ENCODE data around the gene GPR26. TPM values are rescaled to one million over a fixed set of nuclear protein-coding genes. Genes with fewer than 3 reads are reported as not detected.

GPR26 gene
- total and polyA plus RNA-seq, 2 donors = 0.02 to 0.09 TPM

DNA sequence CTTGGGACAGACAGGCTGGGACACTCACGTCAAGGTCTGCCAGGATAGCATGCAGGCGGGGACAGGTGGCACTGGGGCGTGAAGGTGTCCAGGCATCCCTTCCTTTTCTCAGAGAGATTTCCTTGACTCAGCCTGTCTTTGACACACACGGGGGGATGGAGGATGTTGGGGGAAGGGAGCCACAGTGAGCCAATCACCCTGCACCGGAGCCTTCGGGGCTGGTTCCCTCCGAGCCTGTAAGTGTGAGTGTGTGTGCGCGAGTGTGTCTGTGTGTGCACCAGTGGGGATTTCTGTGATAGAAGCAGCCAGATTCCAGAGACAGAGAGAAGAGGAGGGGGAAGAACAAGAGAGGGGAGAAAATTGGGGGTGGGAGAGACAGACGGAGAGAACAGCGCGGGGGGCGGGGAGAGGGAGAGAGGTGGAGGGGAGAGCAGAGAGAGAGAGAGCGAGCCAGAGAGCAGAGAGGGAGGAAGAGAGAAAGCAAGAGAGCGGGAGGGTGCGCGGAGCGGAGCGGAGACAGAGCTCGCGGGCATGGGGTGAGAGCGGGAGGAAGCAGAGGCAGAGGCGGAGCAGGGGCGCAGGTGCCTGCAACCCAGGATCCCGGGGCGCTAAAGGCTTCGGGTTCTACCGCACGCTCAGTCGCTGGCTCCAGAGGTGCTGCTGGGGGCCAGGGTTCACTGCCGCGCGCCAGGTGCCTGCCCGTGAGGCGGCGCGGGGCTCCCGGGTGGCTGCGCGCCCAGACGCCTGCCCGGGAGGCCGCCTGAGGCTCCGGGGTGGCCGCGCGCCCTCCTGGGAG is 466 bp upstream of the GPR26 start:
- peaks cover 19 to 35% of the 10 kb centered on the region in 2 donors for H3K27me3 ChIP-seq (ENCODE audit: control insufficient read depth in 2 of 2, insufficient read depth in 1 of 2, low read length in 1 of 2)
- H3K27ac ChIP-seq (ENCODE audit: low read depth in 1 of 2, low read length in 1 of 2) = no peak overlapping the region
- no peak for DNase-seq (ENCODE audit: low read depth in 6 of 9, low spot score in 9 of 9)
- WGBS = 17% methylated on average over 47 of the region's 47 CpGs
- peaks cover 0 to 4% of the 10 kb centered on the region in 2 donors for H3K4me1 ChIP-seq (ENCODE audit: control insufficient read depth in 2 of 2, insufficient read depth in 2 of 2, low read length in 2 of 2)
- H3K36me3 ChIP-seq (ENCODE audit: control insufficient read depth in 2 of 2, insufficient read depth in 2 of 2, low read length in 1 of 2) = no peaks in the 10 kb centered on the region
- H3K4me3 ChIP-seq (ENCODE audit: low read length in 2 of 2) = no peak overlapping the region
- no peaks in the 10 kb centered on the region for H3K9me3 ChIP-seq (ENCODE audit: control insufficient read depth in 2 of 2, insufficient read depth in 1 of 2, low read length in 1 of 2)

- H3K27me3 ChIP-seq (ENCODE audit: control insufficient read depth in 2 of 2, insufficient read depth in 1 of 2, low read length in 1 of 2) = peaks cover 17 to 31% of the 10 kb centered on the region in 2 donors
- H3K27ac ChIP-seq (ENCODE audit: low read depth in 1 of 2, low read length in 1 of 2) = no peak overlapping the region
- H3K4me3 ChIP-seq (ENCODE audit: low read length in 2 of 2) = no peak overlapping the region
- H3K4me1 ChIP-seq (ENCODE audit: control insufficient read depth in 2 of 2, insufficient read depth in 2 of 2, low read length in 2 of 2) = peaks cover 0 to 17% of the 10 kb centered on the region in 2 donors
- no peaks in the 10 kb centered on the region for H3K36me3 ChIP-seq (ENCODE audit: control insufficient read depth in 2 of 2, insufficient read depth in 2 of 2, low read length in 1 of 2)
- peak in 1 of 9 donors; percentile 15 for DNase-seq (ENCODE audit: low read depth in 6 of 9, low spot score in 9 of 9)
- H3K9me3 ChIP-seq (ENCODE audit: control insufficient read depth in 2 of 2, insufficient read depth in 1 of 2, low read length in 1 of 2) = no peaks in the 10 kb centered on the region
Observed at GRCh38 chr10:123669886-123670285, 3.7 kb downstream of the GPR26 start.

- Histone ChIP-seq H3K27ac (ENCODE audit: low read depth in 1 of 2, low read length in 1 of 2) (no peak overlapping the region), H3K4me1 (ENCODE audit: control insufficient read depth in 2 of 2, insufficient read depth in 2 of 2, low read length in 2 of 2) (peaks cover 0 to 17% of the 10 kb centered on the region in 2 donors), H3K27me3 (ENCODE audit: control insufficient read depth in 2 of 2, insufficient read depth in 1 of 2, low read length in 1 of 2) (peaks cover 0 to under 1% of the 10 kb centered on the region in 2 donors), H3K4me3 (ENCODE audit: low read length in 2 of 2) (no peak overlapping the region), H3K9me3 (ENCODE audit: control insufficient read depth in 2 of 2, insufficient read depth in 1 of 2, low read length in 1 of 2) (no peaks in the 10 kb centered on the region), H3K36me3 (ENCODE audit: control insufficient read depth in 2 of 2, insufficient read depth in 2 of 2, low read length in 1 of 2) (no peaks in the 10 kb centered on the region)
- no peak for DNase-seq (ENCODE audit: low read depth in 6 of 9, low spot score in 9 of 9)
- 82% methylated on average over 1 of the region's 1 CpG for WGBS
Observed at GRCh38 chr10:123673198-123673597, 7.0 kb downstream of the GPR26 start.

- peaks cover 0 to 17% of the 10 kb centered on the region in 2 donors for H3K4me1 ChIP-seq (ENCODE audit: control insufficient read depth in 2 of 2, insufficient read depth in 2 of 2, low read length in 2 of 2)
- H3K27ac ChIP-seq (ENCODE audit: low read depth in 1 of 2, low read length in 1 of 2) = no peak overlapping the region
- no peak for DNase-seq (ENCODE audit: low read depth in 6 of 9, low spot score in 9 of 9)
- no peaks in the 10 kb centered on the region for H3K27me3 ChIP-seq (ENCODE audit: control insufficient read depth in 2 of 2, insufficient read depth in 1 of 2, low read length in 1 of 2)
- H3K4me3 ChIP-seq (ENCODE audit: low read length in 2 of 2) = no peak overlapping the region
- H3K9me3 ChIP-seq (ENCODE audit: control insufficient read depth in 2 of 2, insufficient read depth in 1 of 2, low read length in 1 of 2) = no peaks in the 10 kb centered on the region
- no peaks in the 10 kb centered on the region for H3K36me3 ChIP-seq (ENCODE audit: control insufficient read depth in 2 of 2, insufficient read depth in 2 of 2, low read length in 1 of 2)
- WGBS = 88% methylated on average over 11 of the region's 11 CpGs
Observed at GRCh38 chr10:123674741-123675140, 8.6 kb downstream of the GPR26 start.

- Histone ChIP-seq H3K27ac (ENCODE audit: low read depth in 1 of 2, low read length in 1 of 2) (no peak overlapping the region), H3K9me3 (ENCODE audit: control insufficient read depth in 2 of 2, insufficient read depth in 1 of 2, low read length in 1 of 2) (no peaks in the 10 kb centered on the region), H3K27me3 (ENCODE audit: control insufficient read depth in 2 of 2, insufficient read depth in 1 of 2, low read length in 1 of 2) (no peaks in the 10 kb centered on the region), H3K4me3 (ENCODE audit: low read length in 2 of 2) (no peak overlapping the region), H3K4me1 (ENCODE audit: control insufficient read depth in 2 of 2, insufficient read depth in 2 of 2, low read length in 2 of 2) (peaks cover 0 to 12% of the 10 kb centered on the region in 2 donors), H3K36me3 (ENCODE audit: control insufficient read depth in 2 of 2, insufficient read depth in 2 of 2, low read length in 1 of 2) (no peaks in the 10 kb centered on the region)
- WGBS = 60% methylated on average over 4 of the region's 4 CpGs
- DNase-seq (ENCODE audit: low read depth in 6 of 9, low spot score in 9 of 9) = no peak
Observed at GRCh38 chr10:123675811-123676210, 9.7 kb downstream of the GPR26 start.

DNA sequence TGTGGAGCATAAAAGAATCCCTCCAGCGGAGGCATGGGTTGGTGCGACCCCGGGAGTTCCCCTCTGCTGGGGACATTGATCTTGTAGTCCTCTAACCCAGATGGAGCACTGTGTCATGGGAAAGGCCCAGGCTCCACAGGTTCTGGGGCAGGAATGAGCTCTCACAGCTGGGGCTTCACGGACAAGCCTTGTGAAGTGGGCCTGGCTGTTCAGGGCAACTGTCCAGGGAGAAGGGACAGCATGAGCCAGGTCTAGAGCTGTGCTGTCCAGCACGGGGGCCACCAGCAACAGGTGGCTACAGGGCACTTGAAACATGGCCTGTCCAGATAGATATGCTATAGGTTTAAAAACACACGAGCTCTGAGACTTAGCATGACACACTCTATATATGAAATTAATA is 11.4 kb downstream of the GPR26 start:
- Histone ChIP-seq H3K27ac (ENCODE audit: low read depth in 1 of 2, low read length in 1 of 2) (no peak overlapping the region), H3K36me3 (ENCODE audit: control insufficient read depth in 2 of 2, insufficient read depth in 2 of 2, low read length in 1 of 2) (no peaks in the 10 kb centered on the region), H3K27me3 (ENCODE audit: control insufficient read depth in 2 of 2, insufficient read depth in 1 of 2, low read length in 1 of 2) (no peaks in the 10 kb centered on the region), H3K4me1 (ENCODE audit: control insufficient read depth in 2 of 2, insufficient read depth in 2 of 2, low read length in 2 of 2) (no peaks in the 10 kb centered on the region), H3K4me3 (ENCODE audit: low read length in 2 of 2) (no peak overlapping the region), H3K9me3 (ENCODE audit: control insufficient read depth in 2 of 2, insufficient read depth in 1 of 2, low read length in 1 of 2) (no peaks in the 10 kb centered on the region)
- WGBS = 83% methylated on average over 6 of the region's 6 CpGs
- no peak for DNase-seq (ENCODE audit: low read depth in 6 of 9, low spot score in 9 of 9)

DNA sequence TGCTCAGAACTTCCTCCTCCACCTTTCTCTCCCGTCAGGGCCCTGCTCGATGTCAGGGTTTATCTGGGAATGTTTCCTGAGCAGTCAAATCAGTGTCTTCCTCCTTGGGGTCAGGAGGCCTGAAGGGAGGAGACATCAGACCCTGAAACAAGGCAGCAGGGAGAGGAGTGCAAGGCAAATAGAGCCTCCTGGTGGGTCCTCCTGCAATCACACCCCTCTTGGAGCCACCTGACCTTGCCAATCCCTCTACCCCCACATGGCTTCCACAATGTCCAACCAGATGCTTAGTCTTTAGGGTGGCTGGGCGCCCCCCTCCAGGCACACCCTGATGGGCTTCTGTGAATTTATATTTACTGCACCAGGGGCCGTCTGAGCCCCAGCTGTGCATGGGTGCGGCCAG is 12.2 kb downstream of the GPR26 start:
- no peaks in the 10 kb centered on the region for H3K9me3 ChIP-seq (ENCODE audit: control insufficient read depth in 2 of 2, insufficient read depth in 1 of 2, low read length in 1 of 2)
- H3K27ac ChIP-seq (ENCODE audit: low read depth in 1 of 2, low read length in 1 of 2) = no peak overlapping the region
- no peaks in the 10 kb centered on the region for H3K4me1 ChIP-seq (ENCODE audit: control insufficient read depth in 2 of 2, insufficient read depth in 2 of 2, low read length in 2 of 2)
- 65% methylated on average over 5 of the region's 5 CpGs for WGBS
- H3K36me3 ChIP-seq (ENCODE audit: control insufficient read depth in 2 of 2, insufficient read depth in 2 of 2, low read length in 1 of 2) = no peaks in the 10 kb centered on the region
- no peaks in the 10 kb centered on the region for H3K27me3 ChIP-seq (ENCODE audit: control insufficient read depth in 2 of 2, insufficient read depth in 1 of 2, low read length in 1 of 2)
- DNase-seq (ENCODE audit: low read depth in 6 of 9, low spot score in 9 of 9) = no peak
- no peak overlapping the region for H3K4me3 ChIP-seq (ENCODE audit: low read length in 2 of 2)

DNA sequence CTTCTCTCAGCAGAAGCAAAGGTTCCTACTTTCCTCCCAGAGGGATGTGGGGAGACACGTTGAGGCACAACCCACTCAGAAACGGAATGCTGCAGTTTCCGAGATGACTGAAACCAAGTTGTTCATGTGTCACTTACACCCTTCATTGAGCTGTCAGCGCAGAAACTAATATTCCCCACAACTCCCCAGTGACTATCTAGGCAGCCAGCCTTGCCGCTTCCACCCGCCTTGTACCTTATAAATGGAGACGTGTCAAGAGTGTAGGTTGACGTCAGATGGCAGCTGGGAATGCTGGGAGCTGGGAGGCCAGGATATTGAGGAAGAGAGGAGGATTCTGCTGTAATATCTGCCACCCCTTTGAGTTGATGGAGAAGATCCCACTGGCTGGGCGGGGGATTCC is 15.1 kb downstream of the GPR26 start:
- 91% methylated on average over 9 of the region's 9 CpGs for WGBS
- Histone ChIP-seq H3K4me1 (ENCODE audit: control insufficient read depth in 2 of 2, insufficient read depth in 2 of 2, low read length in 2 of 2) (no peaks in the 10 kb centered on the region), H3K9me3 (ENCODE audit: control insufficient read depth in 2 of 2, insufficient read depth in 1 of 2, low read length in 1 of 2) (no peaks in the 10 kb centered on the region), H3K4me3 (ENCODE audit: low read length in 2 of 2) (no peak overlapping the region), H3K27ac (ENCODE audit: low read depth in 1 of 2, low read length in 1 of 2) (no peak overlapping the region), H3K27me3 (ENCODE audit: control insufficient read depth in 2 of 2, insufficient read depth in 1 of 2, low read length in 1 of 2) (no peaks in the 10 kb centered on the region), H3K36me3 (ENCODE audit: control insufficient read depth in 2 of 2, insufficient read depth in 2 of 2, low read length in 1 of 2) (no peaks in the 10 kb centered on the region)
- DNase-seq (ENCODE audit: low read depth in 6 of 9, low spot score in 9 of 9) = no peak

DNA sequence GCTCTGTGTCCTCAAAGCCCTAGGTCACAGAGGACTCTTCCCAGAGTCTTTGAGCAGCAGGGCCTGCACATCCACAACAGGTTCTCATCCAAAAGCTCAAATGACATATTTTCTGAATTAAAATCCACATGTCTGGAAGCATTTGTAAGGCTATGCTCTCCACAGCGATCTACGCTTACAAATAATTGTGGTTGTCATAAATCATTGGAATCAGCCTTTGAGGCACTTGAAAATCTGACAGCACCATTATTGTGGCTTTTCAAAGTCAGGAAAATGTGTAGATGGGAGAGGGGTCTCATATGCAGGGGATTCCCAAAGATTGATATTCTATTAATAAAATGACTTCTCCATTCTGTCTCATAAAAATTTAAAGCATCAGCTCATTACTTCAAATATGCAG is 16.3 kb downstream of the GPR26 start:
- Histone ChIP-seq H3K4me1 (ENCODE audit: control insufficient read depth in 2 of 2, insufficient read depth in 2 of 2, low read length in 2 of 2) (no peaks in the 10 kb centered on the region), H3K9me3 (ENCODE audit: control insufficient read depth in 2 of 2, insufficient read depth in 1 of 2, low read length in 1 of 2) (no peaks in the 10 kb centered on the region), H3K27ac (ENCODE audit: low read depth in 1 of 2, low read length in 1 of 2) (no peak overlapping the region), H3K4me3 (ENCODE audit: low read length in 2 of 2) (no peak overlapping the region), H3K27me3 (ENCODE audit: control insufficient read depth in 2 of 2, insufficient read depth in 1 of 2, low read length in 1 of 2) (no peaks in the 10 kb centered on the region), H3K36me3 (ENCODE audit: control insufficient read depth in 2 of 2, insufficient read depth in 2 of 2, low read length in 1 of 2) (no peaks in the 10 kb centered on the region)
- WGBS = 93% methylated on average over 2 of the region's 2 CpGs
- no peak for DNase-seq (ENCODE audit: low read depth in 6 of 9, low spot score in 9 of 9)
